ENCODE results near the gene ANKLE1.

ANKLE1 gene

DNA sequence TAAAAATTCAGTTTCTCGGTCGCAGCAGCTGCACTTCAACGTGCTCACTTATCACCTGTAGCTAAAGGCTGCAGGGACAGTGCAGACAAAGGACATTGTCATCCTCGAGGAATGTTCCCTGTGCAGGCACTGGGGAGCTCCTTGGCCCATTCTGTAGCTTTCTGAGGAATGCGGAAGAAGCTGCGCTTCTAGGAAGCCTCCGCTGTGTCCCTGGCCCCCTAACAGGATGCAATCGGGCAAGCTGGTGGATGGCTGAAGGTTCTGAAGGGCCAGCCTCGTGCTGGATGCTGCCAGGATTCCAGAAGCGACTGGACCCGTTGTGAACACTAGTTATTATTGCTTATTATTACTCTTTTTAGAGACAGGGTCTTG lies 44.9 kb downstream of the ANKLE1 start:
- H3K36me3 ChIP-seq (ENCODE audit: control insufficient read depth in 1 of 2, insufficient read depth in 2 of 2, low read length in 2 of 2), result peaks cover 6 to 9% of the 10 kb centered on the region in 2 donors
- no peak overlapping the region for H3K4me3 ChIP-seq (ENCODE audit: low read depth in 1 of 2, low read length in 2 of 2)
- H3K27ac ChIP-seq (ENCODE audit: low read depth, low read length), result no peak overlapping the region
- no peaks in the 10 kb centered on the region for H3K9me3 ChIP-seq (ENCODE audit: control insufficient read depth in 1 of 2, low read length in 2 of 2)
- H3K4me1 ChIP-seq (ENCODE audit: control insufficient read depth in 1 of 2, insufficient read depth in 2 of 2, low read length in 2 of 2), result peaks cover 0 to 17% of the 10 kb centered on the region in 2 donors
- peaks cover 19 to 25% of the 10 kb centered on the region in 2 donors for H3K27me3 ChIP-seq (ENCODE audit: control insufficient read depth in 1 of 2, insufficient read depth in 2 of 2, low read length in 2 of 2)
- H3K9ac ChIP-seq (ENCODE audit: low read depth in 1 of 2, low read length in 2 of 2), result no peak overlapping the region

DNA sequence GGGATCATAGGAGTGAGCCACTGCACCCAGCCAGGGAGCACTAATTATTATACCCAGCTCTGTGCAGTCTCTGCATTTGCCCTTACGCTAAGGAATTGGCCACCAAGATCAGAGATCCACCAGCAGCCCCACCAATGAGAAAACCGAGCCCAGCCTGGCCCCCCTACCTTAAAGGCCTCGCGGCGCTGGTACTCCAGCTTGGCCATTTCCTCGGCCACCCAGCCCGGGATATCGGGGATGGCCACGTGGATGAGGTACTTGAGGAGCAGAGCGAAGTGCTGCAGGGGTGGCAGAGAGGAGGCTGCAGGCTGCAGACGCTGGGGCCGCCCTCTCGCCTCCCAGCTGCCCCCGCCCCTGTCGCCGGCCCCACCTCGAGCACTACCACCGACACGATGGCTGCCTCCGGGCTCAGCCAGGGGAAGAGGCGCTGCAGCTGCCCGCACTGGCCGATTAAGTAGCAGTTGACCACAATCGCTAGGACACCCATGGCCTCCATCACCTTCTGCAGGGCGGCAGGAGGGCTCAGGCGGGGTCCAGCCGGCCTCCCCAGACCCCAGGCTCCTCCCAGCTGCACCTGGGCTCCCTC lies 45.5 kb downstream of the ANKLE1 start:
- Histone ChIP-seq H3K36me3 (ENCODE audit: control insufficient read depth in 1 of 2, insufficient read depth in 2 of 2, low read length in 2 of 2) (peaks cover 0 to 6% of the 10 kb centered on the region in 2 donors), H3K4me3 (ENCODE audit: low read depth in 1 of 2, low read length in 2 of 2) (no peak overlapping the region), H3K9me3 (ENCODE audit: control insufficient read depth in 1 of 2, low read length in 2 of 2) (no peaks in the 10 kb centered on the region), H3K9ac (ENCODE audit: low read depth in 1 of 2, low read length in 2 of 2) (no peak overlapping the region), H3K27ac (ENCODE audit: low read depth, low read length) (no peak overlapping the region), H3K27me3 (ENCODE audit: control insufficient read depth in 1 of 2, insufficient read depth in 2 of 2, low read length in 2 of 2) (peaks cover 19 to 25% of the 10 kb centered on the region in 2 donors), H3K4me1 (ENCODE audit: control insufficient read depth in 1 of 2, insufficient read depth in 2 of 2, low read length in 2 of 2) (peaks cover 0 to 14% of the 10 kb centered on the region in 2 donors)

DNA sequence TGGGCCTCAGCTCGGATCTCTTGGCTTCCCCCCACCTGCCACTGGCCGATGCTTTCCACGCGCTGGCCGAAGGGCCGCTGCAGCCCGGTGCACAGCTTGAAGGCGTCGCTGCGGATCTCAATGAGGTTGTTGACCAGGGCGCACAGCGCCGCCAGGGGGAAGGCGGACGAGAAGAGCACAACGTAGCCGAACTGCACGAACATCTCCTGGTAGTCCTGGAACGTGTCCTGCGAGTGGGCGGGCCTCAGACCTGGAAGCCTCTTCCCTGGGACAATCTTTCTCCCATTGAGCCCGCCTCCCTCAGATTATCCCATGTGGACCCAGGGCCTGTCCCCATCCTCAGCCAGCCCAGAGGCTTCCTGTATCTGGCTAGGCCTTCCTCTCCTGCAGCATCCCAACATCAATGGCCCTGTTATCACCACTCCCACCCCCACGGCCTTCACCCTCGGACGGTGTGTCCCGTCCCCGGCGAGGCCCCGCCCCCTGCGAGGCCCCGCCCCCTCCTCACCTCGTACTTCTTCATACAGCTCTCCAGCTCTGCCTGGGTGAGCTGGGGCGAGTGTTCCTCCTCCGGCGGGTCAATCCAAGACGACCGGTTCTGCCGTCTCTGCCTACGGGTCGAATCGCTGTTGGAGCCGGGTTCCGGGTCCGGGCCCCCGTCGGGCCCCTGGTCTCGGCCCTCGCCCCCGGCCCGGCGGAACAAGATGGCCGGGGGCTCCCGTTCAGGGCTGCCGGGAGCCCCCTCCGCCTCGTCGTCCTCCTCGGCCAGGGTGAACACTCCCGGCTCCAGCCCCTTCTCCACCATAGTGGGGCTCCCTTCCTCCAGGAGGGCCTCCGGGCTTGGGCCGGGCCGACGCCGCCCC lies 46.2 kb downstream of the ANKLE1 start:
- peaks cover 0 to 14% of the 10 kb centered on the region in 2 donors for H3K4me1 ChIP-seq (ENCODE audit: control insufficient read depth in 1 of 2, insufficient read depth in 2 of 2, low read length in 2 of 2)
- H3K36me3 ChIP-seq (ENCODE audit: control insufficient read depth in 1 of 2, insufficient read depth in 2 of 2, low read length in 2 of 2), result no peaks in the 10 kb centered on the region
- H3K9ac ChIP-seq (ENCODE audit: low read depth in 1 of 2, low read length in 2 of 2), result peak overlapping the region; percentile 32 to 56
- H3K27me3 ChIP-seq (ENCODE audit: control insufficient read depth in 1 of 2, insufficient read depth in 2 of 2, low read length in 2 of 2), result peaks cover 19 to 25% of the 10 kb centered on the region in 2 donors
- no peaks in the 10 kb centered on the region for H3K9me3 ChIP-seq (ENCODE audit: control insufficient read depth in 1 of 2, low read length in 2 of 2)
- peak overlapping the region; percentile 50 to 51 for H3K4me3 ChIP-seq (ENCODE audit: low read depth in 1 of 2, low read length in 2 of 2)
- H3K27ac ChIP-seq (ENCODE audit: low read depth, low read length), result no peak overlapping the region

DNA sequence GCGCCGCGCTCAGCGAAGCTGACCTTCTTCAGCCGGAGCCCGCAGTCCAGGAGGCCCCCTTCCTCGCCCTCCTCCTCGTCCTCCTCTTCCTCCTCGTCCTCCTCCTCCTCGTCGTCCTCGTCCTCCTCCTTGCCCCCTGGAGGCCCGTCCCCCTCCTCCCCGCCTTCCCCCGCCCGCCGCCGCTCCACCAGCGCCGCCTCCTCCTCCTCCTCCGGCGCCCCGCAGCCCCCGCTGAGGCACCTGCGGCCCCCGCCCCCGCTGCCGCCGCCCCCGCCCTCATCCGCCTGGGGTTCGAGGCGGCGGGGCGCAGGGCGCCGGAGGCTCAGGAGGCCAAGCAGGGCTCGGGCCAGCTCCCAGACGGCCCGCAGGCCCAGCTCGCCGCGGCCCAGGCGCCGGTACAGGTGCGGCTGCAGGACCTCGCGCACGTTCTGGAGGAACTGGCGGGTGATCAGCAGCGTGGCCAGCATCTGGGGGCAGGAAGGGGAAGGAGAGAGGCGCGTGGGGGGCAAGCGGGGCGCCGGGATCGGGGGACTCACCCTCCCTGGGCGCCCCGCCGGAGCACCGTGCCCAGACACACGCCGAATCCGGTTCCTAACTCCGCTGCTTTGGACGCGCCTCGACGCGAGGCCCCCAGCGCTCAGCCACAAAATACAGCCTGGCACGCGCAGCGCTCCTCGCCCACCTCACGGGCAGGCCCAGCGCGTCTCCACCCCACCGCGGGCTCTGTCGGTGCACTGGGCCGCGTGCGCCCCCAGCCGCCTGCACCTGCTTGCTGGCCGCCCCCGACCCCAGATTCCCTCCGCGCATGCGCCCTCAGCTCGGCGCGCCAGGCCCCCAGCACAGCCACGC lies 47.0 kb downstream of the ANKLE1 start:
- H3K9ac ChIP-seq (ENCODE audit: low read depth in 1 of 2, low read length in 2 of 2), result peak overlapping the region; percentile 32 to 56
- peaks cover 19 to 25% of the 10 kb centered on the region in 2 donors for H3K27me3 ChIP-seq (ENCODE audit: control insufficient read depth in 1 of 2, insufficient read depth in 2 of 2, low read length in 2 of 2)
- peak overlapping the region; percentile 50 to 51 for H3K4me3 ChIP-seq (ENCODE audit: low read depth in 1 of 2, low read length in 2 of 2)
- H3K4me1 ChIP-seq (ENCODE audit: control insufficient read depth in 1 of 2, insufficient read depth in 2 of 2, low read length in 2 of 2), result peaks cover under 1 to 15% of the 10 kb centered on the region in 2 donors
- H3K9me3 ChIP-seq (ENCODE audit: control insufficient read depth in 1 of 2, low read length in 2 of 2), result no peaks in the 10 kb centered on the region
- no peaks in the 10 kb centered on the region for H3K36me3 ChIP-seq (ENCODE audit: control insufficient read depth in 1 of 2, insufficient read depth in 2 of 2, low read length in 2 of 2)
- no peak overlapping the region for H3K27ac ChIP-seq (ENCODE audit: low read depth, low read length)

DNA sequence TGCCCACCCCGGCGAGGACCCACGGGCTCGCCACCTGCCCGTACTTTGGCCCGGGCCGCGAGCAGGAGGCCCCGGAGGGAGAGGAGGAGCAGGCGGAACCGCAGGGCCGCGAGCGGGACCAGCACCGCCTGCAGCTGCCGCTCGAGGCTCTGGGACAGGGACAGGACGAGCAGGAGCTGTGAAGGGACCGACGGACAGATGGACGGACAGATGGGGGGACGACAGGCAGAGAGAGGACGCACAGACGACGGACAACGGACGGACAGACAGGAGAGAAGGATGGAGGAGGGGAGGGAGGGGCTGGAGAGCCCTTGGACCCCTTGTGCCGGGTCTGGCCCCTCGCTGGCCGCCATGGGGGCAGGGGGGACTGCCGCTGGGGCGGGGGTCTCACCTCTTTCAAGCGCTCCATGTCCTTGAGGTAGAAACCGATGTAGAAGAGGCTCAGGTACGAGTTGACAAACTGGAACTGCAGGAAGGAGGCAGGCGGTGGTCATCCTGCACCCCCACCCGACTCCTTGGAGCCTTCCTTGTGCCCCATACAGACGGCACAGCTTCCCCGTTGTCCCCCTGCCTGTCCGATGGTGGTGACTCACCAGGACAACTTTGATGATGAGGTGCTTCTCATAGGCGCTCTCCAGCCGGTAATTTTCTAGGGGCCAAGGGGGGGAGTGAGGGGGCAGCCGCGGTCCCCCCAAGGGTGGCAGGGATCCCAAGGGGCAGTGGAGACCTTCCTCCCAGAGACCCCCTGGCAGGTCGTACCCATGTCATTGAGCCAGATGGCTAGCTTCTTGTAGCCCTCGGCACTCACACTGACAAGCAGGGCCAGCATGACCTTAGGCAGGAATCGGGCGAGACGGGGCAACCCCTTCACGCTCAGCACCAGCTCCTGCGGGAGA lies 47.9 kb downstream of the ANKLE1 start:
- H3K4me3 ChIP-seq (ENCODE audit: low read depth in 1 of 2, low read length in 2 of 2), result peak overlapping the region in 1 of 2 donors; percentile 36
- H3K9me3 ChIP-seq (ENCODE audit: control insufficient read depth in 1 of 2, low read length in 2 of 2), result no peaks in the 10 kb centered on the region
- no peak overlapping the region for H3K27ac ChIP-seq (ENCODE audit: low read depth, low read length)
- no peaks in the 10 kb centered on the region for H3K36me3 ChIP-seq (ENCODE audit: control insufficient read depth in 1 of 2, insufficient read depth in 2 of 2, low read length in 2 of 2)
- H3K27me3 ChIP-seq (ENCODE audit: control insufficient read depth in 1 of 2, insufficient read depth in 2 of 2, low read length in 2 of 2), result peaks cover 19 to 25% of the 10 kb centered on the region in 2 donors
- H3K4me1 ChIP-seq (ENCODE audit: control insufficient read depth in 1 of 2, insufficient read depth in 2 of 2, low read length in 2 of 2), result peaks cover 5 to 21% of the 10 kb centered on the region in 2 donors
- H3K9ac ChIP-seq (ENCODE audit: low read depth in 1 of 2, low read length in 2 of 2), result no peak overlapping the region

DNA sequence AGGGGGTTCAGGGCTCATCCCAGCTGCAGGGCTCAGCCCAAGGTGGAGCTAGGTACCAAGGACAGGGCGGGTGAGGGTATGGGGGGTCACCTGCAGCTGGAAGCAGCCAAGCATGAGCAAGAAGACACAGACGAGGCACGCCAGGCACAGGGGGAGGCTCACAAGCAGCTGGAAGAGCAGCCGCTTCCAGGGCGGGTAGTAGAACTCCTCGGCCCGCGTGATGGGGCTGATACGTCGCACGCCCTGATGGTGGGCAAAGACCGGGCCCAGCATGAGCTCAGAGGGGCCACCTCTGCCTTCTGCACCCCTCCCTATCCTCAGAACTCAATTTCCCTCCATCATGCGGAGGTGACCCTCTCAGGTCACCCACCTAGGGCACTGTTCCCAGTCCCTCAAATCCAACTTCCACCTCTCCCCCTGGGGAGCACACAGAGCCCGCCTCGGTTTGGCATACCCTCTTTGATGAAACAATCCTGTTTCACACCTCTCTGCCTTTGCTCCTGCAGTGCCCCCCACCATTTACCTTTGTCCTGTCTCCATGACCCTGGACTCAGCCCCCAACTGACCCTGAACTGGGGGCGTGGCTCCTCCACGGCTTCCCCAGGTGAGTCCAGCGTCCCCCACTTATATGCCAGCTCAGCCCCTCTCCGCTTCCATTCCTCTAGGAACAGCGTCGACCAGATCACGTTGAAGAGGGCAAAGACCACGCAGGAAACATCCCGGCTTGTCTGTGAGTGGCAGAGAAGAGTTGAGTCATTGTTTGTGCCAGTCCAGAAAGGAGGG lies 48.8 kb downstream of the ANKLE1 start:
- Histone ChIP-seq H3K36me3 (ENCODE audit: control insufficient read depth in 1 of 2, insufficient read depth in 2 of 2, low read length in 2 of 2) (no peaks in the 10 kb centered on the region), H3K4me3 (ENCODE audit: low read depth in 1 of 2, low read length in 2 of 2) (no peak overlapping the region), H3K9ac (ENCODE audit: low read depth in 1 of 2, low read length in 2 of 2) (no peak overlapping the region), H3K4me1 (ENCODE audit: control insufficient read depth in 1 of 2, insufficient read depth in 2 of 2, low read length in 2 of 2) (peaks cover 11 to 28% of the 10 kb centered on the region in 2 donors), H3K9me3 (ENCODE audit: control insufficient read depth in 1 of 2, low read length in 2 of 2) (no peaks in the 10 kb centered on the region), H3K27me3 (ENCODE audit: control insufficient read depth in 1 of 2, insufficient read depth in 2 of 2, low read length in 2 of 2) (peaks cover 19 to 25% of the 10 kb centered on the region in 2 donors), H3K27ac (ENCODE audit: low read depth, low read length) (no peak overlapping the region)

DNA sequence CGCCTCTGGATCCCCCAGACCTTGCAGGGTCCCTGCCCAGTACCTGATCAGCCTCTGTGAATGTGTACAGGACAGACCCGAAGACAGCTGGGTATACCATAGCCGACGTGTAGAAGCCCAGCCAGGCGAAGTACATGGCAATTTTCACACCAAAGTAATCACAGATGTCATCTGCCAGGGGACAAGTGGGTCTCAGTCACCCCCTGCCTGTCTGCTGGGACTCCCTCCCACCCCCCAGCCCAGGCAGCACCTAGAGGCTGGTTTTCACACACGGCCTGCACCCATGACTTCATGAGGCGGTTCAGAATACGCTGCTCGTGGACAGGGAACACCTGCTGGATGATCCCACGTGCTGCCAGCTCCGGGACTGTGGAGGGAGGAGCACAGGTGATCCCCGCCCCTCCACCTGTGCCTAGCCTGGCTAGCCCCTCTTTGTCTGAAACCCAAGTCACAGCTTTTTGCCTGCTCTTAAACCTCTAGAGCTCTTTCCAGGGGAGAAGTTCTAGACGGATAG lies 49.4 kb downstream of the ANKLE1 start:
- Histone ChIP-seq H3K36me3 (ENCODE audit: control insufficient read depth in 1 of 2, insufficient read depth in 2 of 2, low read length in 2 of 2) (no peaks in the 10 kb centered on the region), H3K9me3 (ENCODE audit: control insufficient read depth in 1 of 2, low read length in 2 of 2) (no peaks in the 10 kb centered on the region), H3K4me1 (ENCODE audit: control insufficient read depth in 1 of 2, insufficient read depth in 2 of 2, low read length in 2 of 2) (peaks cover 14 to 33% of the 10 kb centered on the region in 2 donors), H3K4me3 (ENCODE audit: low read depth in 1 of 2, low read length in 2 of 2) (no peak overlapping the region), H3K27ac (ENCODE audit: low read depth, low read length) (no peak overlapping the region), H3K27me3 (ENCODE audit: control insufficient read depth in 1 of 2, insufficient read depth in 2 of 2, low read length in 2 of 2) (peaks cover 19 to 25% of the 10 kb centered on the region in 2 donors), H3K9ac (ENCODE audit: low read depth in 1 of 2, low read length in 2 of 2) (no peak overlapping the region)

DNA sequence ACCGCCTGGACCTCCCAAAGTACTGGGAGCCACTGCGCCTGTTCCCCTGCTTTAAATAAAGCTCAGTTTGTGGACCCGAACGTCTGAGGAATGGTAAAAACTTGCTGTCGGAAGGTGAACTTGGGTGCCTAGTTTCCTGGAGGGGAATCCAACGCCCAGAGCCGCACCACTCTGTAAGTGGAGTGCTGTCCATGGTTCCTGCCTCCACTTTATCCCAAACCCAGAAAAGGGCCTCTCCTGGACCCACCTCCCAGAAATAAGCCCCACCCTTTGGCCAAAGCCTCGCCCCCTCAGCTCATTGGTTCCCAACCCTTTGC lies 50.6 kb downstream of the ANKLE1 start:
- H3K9me3 ChIP-seq (ENCODE audit: control insufficient read depth in 1 of 2, low read length in 2 of 2), result no peaks in the 10 kb centered on the region
- H3K4me3 ChIP-seq (ENCODE audit: low read depth in 1 of 2, low read length in 2 of 2), result no peak overlapping the region
- peaks cover 19 to 25% of the 10 kb centered on the region in 2 donors for H3K27me3 ChIP-seq (ENCODE audit: control insufficient read depth in 1 of 2, insufficient read depth in 2 of 2, low read length in 2 of 2)
- H3K27ac ChIP-seq (ENCODE audit: low read depth, low read length), result no peak overlapping the region
- H3K9ac ChIP-seq (ENCODE audit: low read depth in 1 of 2, low read length in 2 of 2), result no peak overlapping the region
- H3K4me1 ChIP-seq (ENCODE audit: control insufficient read depth in 1 of 2, insufficient read depth in 2 of 2, low read length in 2 of 2), result peaks cover 14 to 33% of the 10 kb centered on the region in 2 donors
- no peaks in the 10 kb centered on the region for H3K36me3 ChIP-seq (ENCODE audit: control insufficient read depth in 1 of 2, insufficient read depth in 2 of 2, low read length in 2 of 2)

Data from duodenal mucosa (tissue), 2 donors.